NCI-H1092 treated with DMSO at 0.1 percent for 48 hours (cell line): ENCODE measurements around the gene APP.
A peak's percentile ranks its signal among the peaks of the same experiment; 100 is the strongest.

ENCODE experiments used
- DNase-seq: peaks from one replicate; lab custom pipeline; 2025; lab: John Stamatoyannopoulos, UW

Gene APP

GRCh38 chr21:26127073-26127814 is 43.3 kb downstream of the APP start:
- no peak for DNase-seq

- no peak for DNase-seq
These were observed 44.4 kb downstream of the APP start for GRCh38 chr21:26126168-26126553.

- DNase-seq: no peak
These were observed 45.0 kb downstream of the APP start for GRCh38 chr21:26125433-26126167.

GRCh38 chr21:26124896-26125295 is 45.7 kb downstream of the APP start:
- DNase-seq: no peak

GRCh38 chr21:26124421-26124833 is 46.1 kb downstream of the APP start:
- DNase-seq: no peak

- DNase-seq: no peak
These were observed 47.6 kb downstream of the APP start for GRCh38 chr21:26123012-26123411.

GRCh38 chr21:26120828-26121227 is 49.7 kb downstream of the APP start:
- DNase-seq: no peak

- DNase-seq: no peak
These were observed 50.7 kb downstream of the APP start for GRCh38 chr21:26119906-26120305.

- no peak for DNase-seq
These were observed 51.5 kb downstream of the APP start for GRCh38 chr21:26118938-26119540.

- DNase-seq: peak; percentile 60
These were observed 52.6 kb downstream of the APP start for GRCh38 chr21:26117972-26118367.

- peak; percentile 82 for DNase-seq
These were observed 53.1 kb downstream of the APP start for GRCh38 chr21:26117324-26117971.

- peak; percentile 64 for DNase-seq
These were observed 54.0 kb downstream of the APP start for GRCh38 chr21:26116456-26117011.

GRCh38 chr21:26115899-26116298 is 54.7 kb downstream of the APP start:
- DNase-seq: peak; percentile 56

- DNase-seq: peak; percentile 95
These were observed 55.3 kb downstream of the APP start for GRCh38 chr21:26115305-26115704.

- no peak for DNase-seq
These were observed 57.6 kb downstream of the APP start for GRCh38 chr21:26112975-26113374.

GRCh38 chr21:26112127-26112742 is 58.3 kb downstream of the APP start:
- no peak for DNase-seq

GRCh38 chr21:26110715-26111114 is 59.9 kb downstream of the APP start:
- DNase-seq: no peak

GRCh38 chr21:26107429-26107828 is 63.1 kb downstream of the APP start:
- DNase-seq: no peak

GRCh38 chr21:26106562-26106961 is 64.0 kb downstream of the APP start:
- no peak for DNase-seq

GRCh38 chr21:26105819-26106218 is 64.8 kb downstream of the APP start:
- no peak for DNase-seq

GRCh38 chr21:26100573-26100972 is 70.0 kb downstream of the APP start:
- no peak for DNase-seq
